Fibroblast of villous mesenchyme (primary cell): Measurements from ENCODE around the gene TMEM123. TPM values are rescaled to one million over a fixed set of nuclear protein-coding genes. Genes with fewer than 3 reads are reported as not detected.

Experiments used
- DNase-seq: peaks from one replicate; pipeline ENCODE4 v3.0.0-alpha.2; 2010; ENCODE audit warnings: low read depth
- H3K4me3 ChIP-seq: 2 replicates; pipeline ENCODE4 v1.5.1; 2011; ENCODE audit warnings: low read depth, mild to moderate bottlenecking, low read length
- total RNA-seq: library from RNA; depleted of rRNA; stranded (reverse); fragments of >200 nt; gene quantifications from 2 replicates; pipeline ENCODE4 v1.2.3, GENCODE V29; 2012
- TF ChIP-seq, protein P1 (sequence below): IDR thresholded peaks from 2 replicates; pipeline ENCODE4 v1.5.1; 2012; ENCODE audit warnings: low read depth, mild to moderate bottlenecking, low read length; ENCODE audit not compliant: insufficient read depth

The TMEM123 gene
- total RNA-seq, 1 donor, result 89.8 TPM

- DNase-seq, result no peak
- H3K4me3 ChIP-seq, result no peak overlapping the region
- TF ChIP-seq, protein P1, sequence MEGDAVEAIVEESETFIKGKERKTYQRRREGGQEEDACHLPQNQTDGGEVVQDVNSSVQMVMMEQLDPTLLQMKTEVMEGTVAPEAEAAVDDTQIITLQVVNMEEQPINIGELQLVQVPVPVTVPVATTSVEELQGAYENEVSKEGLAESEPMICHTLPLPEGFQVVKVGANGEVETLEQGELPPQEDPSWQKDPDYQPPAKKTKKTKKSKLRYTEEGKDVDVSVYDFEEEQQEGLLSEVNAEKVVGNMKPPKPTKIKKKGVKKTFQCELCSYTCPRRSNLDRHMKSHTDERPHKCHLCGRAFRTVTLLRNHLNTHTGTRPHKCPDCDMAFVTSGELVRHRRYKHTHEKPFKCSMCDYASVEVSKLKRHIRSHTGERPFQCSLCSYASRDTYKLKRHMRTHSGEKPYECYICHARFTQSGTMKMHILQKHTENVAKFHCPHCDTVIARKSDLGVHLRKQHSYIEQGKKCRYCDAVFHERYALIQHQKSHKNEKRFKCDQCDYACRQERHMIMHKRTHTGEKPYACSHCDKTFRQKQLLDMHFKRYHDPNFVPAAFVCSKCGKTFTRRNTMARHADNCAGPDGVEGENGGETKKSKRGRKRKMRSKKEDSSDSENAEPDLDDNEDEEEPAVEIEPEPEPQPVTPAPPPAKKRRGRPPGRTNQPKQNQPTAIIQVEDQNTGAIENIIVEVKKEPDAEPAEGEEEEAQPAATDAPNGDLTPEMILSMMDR, result no peak
These were observed 34.0 kb upstream of the TMEM123 start for GRCh38 chr11:102486584-102486983.

- no peak overlapping the region for H3K4me3 ChIP-seq
- DNase-seq, result peak; percentile 54
- TF ChIP-seq, protein P1, result no peak
These were observed 32.6 kb upstream of the TMEM123 start for GRCh38 chr11:102485095-102485722.

DNA sequence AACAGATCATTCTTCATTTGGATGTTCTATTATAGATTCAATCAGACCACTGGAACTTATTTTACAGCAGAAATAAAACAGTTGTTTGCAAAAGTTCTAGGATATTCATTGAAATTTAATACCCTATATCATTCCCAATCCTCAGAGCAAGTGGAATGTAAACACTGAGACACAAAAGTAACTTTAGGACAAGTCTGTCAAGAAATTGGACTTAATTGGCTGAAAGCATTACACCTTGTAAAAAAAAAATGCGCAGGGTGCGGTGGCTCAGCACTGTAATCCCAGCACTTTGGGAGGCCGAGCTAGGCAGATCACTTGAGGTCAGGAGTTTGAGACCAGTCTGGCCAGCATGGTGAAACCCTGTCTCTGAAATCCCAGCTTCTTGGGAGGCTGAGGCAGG is 29.9 kb upstream of the TMEM123 start:
- H3K4me3 ChIP-seq, result no peak overlapping the region
- TF ChIP-seq, protein P1, result no peak
- no peak for DNase-seq

DNA sequence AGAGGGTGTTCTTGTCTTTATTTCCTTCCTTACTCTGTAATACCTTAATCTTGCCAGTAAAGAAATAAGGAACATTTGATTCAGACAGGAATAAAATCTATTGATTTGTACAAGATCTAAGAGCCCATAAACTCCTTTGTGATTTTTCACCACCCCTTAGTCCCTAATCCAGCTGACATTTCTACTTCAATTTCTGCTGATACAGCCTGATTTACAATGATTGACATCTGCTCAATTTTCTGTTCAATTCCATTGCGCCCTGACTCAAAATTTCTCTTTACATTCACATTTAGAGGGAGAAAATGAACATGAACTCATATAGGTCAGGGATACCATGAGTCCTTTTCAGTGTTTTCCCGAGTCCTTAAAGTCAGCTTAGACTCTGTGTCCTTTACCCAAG is 27.2 kb upstream of the TMEM123 start:
- DNase-seq, result no peak

DNA sequence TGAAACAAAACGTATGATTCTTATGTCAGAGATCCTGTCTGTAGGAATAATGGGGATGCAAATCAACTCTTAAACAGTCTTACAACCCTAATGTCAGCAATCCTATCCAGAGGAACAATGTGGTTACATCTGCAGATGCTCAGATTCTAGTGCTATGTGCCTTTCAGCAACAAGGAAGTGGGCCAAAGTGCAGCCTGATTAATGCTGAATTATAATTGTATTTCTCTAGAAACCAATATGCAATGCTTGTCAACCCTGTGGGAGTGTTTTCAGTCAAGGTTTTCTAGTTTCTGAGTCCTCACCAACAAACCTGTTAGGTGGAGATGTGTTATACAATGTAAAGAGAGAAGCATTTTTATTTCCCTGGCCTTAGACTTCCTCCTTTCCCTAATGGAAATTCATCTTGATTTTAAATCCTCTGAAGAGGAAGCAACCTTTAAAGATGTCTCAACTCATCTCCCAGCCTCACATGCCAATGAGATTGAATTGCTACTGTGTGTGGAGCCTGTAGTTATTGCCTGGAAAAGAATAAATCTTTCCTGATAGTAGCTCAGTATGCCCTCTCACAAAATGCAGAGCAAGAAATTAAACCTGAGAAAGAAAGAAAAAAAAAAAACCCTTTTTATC is 26.2 kb upstream of the TMEM123 start:
- TF ChIP-seq, protein P1, result no peak
- DNase-seq, result no peak
- H3K4me3 ChIP-seq, result no peak overlapping the region

More for the DNA sequence above, 27.2 kb upstream of the TMEM123 start:
- TF ChIP-seq, protein P1, result no peak
- no peak overlapping the region for H3K4me3 ChIP-seq

GRCh38 chr11:102476812-102477211 is 24.2 kb upstream of the TMEM123 start:
- no peak for DNase-seq
- no peak overlapping the region for H3K4me3 ChIP-seq
- TF ChIP-seq, protein P1, result no peak

GRCh38 chr11:102476069-102476468 is 23.5 kb upstream of the TMEM123 start:
- no peak overlapping the region for H3K4me3 ChIP-seq
- TF ChIP-seq, protein P1, result no peak
- peak; percentile 34 for DNase-seq
